ENCODE results near the gene PTPRN2.
A peak's percentile ranks its signal among the peaks of the same experiment; 100 is the strongest.
"Not testable (repeated sequence)": the region's sequence is repeated elsewhere in the genome, so short reads cannot be mapped to it uniquely, and the experiment has no call there.

Gene PTPRN2

GRCh38 chr7:157574120-157574825 is 1013.4 kb downstream of the PTPRN2 start:
- DNase-seq = no peak

GRCh38 chr7:157573244-157573643 is 1014.4 kb downstream of the PTPRN2 start:
- no peak for DNase-seq

GRCh38 chr7:157572622-157573021 is 1015.0 kb downstream of the PTPRN2 start:
- no peak for DNase-seq

GRCh38 chr7:157570531-157571200 is 1017.0 kb downstream of the PTPRN2 start:
- DNase-seq = no peak

- DNase-seq = no peak
Observed at GRCh38 chr7:157569967-157570366, 1017.7 kb downstream of the PTPRN2 start.

- DNase-seq = peak; percentile 70
Observed at GRCh38 chr7:157568770-157569584, 1018.6 kb downstream of the PTPRN2 start.

GRCh38 chr7:157568106-157568769 is 1019.4 kb downstream of the PTPRN2 start:
- DNase-seq = no peak

GRCh38 chr7:157567666-157568065 is 1020.0 kb downstream of the PTPRN2 start:
- DNase-seq = no peak

GRCh38 chr7:157566631-157567006 is 1021.0 kb downstream of the PTPRN2 start:
- DNase-seq = no peak

- DNase-seq = no peak
Observed at GRCh38 chr7:157565981-157566630, 1021.5 kb downstream of the PTPRN2 start.

- DNase-seq = no peak
Observed at GRCh38 chr7:157565201-157565626, 1022.4 kb downstream of the PTPRN2 start.

- no peak for DNase-seq
Observed at GRCh38 chr7:157564517-157565177, 1023.0 kb downstream of the PTPRN2 start.

GRCh38 chr7:157563467-157564135 is 1024.0 kb downstream of the PTPRN2 start:
- not testable (repeated sequence) for DNase-seq

GRCh38 chr7:157562522-157563398 is 1024.9 kb downstream of the PTPRN2 start:
- not testable (repeated sequence) for DNase-seq

GRCh38 chr7:157561816-157562410 is 1025.7 kb downstream of the PTPRN2 start:
- no peak for DNase-seq

GRCh38 chr7:157561523-157561785 is 1026.2 kb downstream of the PTPRN2 start:
- DNase-seq = no peak

- no peak for DNase-seq
Observed at GRCh38 chr7:157560710-157561522, 1026.7 kb downstream of the PTPRN2 start.

- no peak for DNase-seq
Observed at GRCh38 chr7:157560258-157560654, 1027.4 kb downstream of the PTPRN2 start.

GRCh38 chr7:157559596-157560257 is 1027.9 kb downstream of the PTPRN2 start:
- DNase-seq = no peak
